ENCODE data around the gene RMND1.

GRCh38 chr6:151483994-151484393 is 32.1 kb upstream of the RMND1 start:
- TF ChIP-seq, protein P1, sequence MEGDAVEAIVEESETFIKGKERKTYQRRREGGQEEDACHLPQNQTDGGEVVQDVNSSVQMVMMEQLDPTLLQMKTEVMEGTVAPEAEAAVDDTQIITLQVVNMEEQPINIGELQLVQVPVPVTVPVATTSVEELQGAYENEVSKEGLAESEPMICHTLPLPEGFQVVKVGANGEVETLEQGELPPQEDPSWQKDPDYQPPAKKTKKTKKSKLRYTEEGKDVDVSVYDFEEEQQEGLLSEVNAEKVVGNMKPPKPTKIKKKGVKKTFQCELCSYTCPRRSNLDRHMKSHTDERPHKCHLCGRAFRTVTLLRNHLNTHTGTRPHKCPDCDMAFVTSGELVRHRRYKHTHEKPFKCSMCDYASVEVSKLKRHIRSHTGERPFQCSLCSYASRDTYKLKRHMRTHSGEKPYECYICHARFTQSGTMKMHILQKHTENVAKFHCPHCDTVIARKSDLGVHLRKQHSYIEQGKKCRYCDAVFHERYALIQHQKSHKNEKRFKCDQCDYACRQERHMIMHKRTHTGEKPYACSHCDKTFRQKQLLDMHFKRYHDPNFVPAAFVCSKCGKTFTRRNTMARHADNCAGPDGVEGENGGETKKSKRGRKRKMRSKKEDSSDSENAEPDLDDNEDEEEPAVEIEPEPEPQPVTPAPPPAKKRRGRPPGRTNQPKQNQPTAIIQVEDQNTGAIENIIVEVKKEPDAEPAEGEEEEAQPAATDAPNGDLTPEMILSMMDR (IDR thresholded peaks at IDR 0.05) = no peak
- no peak for TF ChIP-seq POLR2AphosphoS5 (IDR thresholded peaks at IDR 0.05)

Data from prostate gland (tissue), 2 donors.